ENCODE measurements around the gene PRF1.

DNA sequence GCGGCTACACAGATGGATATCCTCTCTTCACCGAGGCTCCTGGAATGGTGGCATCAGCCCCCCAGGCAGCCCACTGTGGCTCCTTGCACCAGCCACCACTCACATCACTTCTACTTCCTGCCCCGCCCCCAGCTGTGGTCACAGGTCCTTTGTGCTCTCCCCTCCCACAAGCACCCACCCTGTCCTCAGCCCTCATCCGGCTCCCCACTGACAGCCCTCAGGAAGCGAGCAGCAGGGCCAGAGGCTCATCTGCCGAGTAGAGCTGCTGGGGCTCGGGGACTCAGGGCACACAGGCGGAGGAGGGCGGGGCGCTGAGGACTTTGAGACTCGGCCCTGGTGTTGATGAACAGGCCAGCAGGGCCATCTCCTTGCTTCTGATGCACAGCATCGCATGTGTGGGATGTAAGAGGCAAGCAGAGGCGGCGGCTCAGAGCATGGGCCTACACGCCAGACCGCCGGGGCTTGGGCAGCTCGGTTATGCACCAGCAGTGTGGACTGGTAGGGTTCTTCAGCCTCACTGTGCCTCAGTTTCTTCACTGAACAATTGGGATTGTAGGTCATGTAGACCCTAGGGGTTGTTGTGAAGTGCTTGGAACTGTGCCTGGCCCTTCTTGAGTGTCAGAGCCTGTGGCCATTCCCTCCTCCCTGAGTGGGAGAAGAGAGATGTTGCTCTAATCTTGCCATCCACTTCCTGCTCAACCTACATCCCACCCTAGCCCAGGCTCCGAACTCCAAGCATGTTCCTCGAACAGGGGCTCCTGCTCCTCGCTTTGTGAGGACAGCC is at the start of gene PRF1:
- TF ChIP-seq RAD51 (IDR thresholded peaks at IDR 0.05; ENCODE audit: borderline replicate concordance) (no peak), IRF2 (CRISPR knock-in tag; IDR thresholded peaks at IDR 0.05) (no peak), POLR2A (IDR thresholded peaks at IDR 0.05; ENCODE audit: insufficient read depth in 1 of 2, low read depth in 2 of 2, low read length in 2 of 2) (no peak), FOXK2 (IDR thresholded peaks at IDR 0.05) (no peak)
- TF ChIP-seq, protein P1, sequence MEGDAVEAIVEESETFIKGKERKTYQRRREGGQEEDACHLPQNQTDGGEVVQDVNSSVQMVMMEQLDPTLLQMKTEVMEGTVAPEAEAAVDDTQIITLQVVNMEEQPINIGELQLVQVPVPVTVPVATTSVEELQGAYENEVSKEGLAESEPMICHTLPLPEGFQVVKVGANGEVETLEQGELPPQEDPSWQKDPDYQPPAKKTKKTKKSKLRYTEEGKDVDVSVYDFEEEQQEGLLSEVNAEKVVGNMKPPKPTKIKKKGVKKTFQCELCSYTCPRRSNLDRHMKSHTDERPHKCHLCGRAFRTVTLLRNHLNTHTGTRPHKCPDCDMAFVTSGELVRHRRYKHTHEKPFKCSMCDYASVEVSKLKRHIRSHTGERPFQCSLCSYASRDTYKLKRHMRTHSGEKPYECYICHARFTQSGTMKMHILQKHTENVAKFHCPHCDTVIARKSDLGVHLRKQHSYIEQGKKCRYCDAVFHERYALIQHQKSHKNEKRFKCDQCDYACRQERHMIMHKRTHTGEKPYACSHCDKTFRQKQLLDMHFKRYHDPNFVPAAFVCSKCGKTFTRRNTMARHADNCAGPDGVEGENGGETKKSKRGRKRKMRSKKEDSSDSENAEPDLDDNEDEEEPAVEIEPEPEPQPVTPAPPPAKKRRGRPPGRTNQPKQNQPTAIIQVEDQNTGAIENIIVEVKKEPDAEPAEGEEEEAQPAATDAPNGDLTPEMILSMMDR (CRISPR knock-in tag; IDR thresholded peaks at IDR 0.05) = no peak
